Measurements from ENCODE around the gene YY1AP1. TPM values are rescaled to one million over a fixed set of nuclear protein-coding genes. Genes with fewer than 3 reads are reported as not detected.
"Not testable (repeated sequence)": the region's sequence is repeated elsewhere in the genome, so short reads cannot be mapped to it uniquely, and the experiment has no call there.

Gene YY1AP1
- total RNA-seq, 3 donors from 2014 or later: 55.8 to 114 (median 56.7) TPM

DNA sequence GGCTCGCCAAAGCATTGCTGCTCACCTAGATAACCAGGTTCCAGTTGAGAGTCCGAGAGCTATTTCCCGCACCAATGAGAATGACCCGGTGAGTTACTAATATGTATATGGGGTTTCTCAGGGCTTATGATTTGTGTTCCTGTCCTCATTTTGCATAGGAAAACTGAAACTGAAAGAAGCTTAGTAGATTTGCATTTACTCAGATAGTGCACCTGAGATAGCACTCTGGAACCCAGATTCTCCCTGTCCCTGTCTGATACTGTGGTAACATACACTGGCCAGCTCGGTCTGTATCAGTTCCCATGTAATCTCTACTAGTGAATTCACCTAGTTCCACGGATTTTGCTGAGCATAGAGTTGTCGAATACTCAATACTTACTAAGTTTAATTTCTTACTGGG, 28.5 kb upstream of the YY1AP1 start:
- Histone ChIP-seq H3K4me3 (no peak overlapping the region), H3K9me3 (no peaks in the 10 kb centered on the region), H3K4me1 (ENCODE audit: low read depth) (peaks cover 3% of the 10 kb centered on the region), H3K36me3 (ENCODE audit: low read depth) (no peaks in the 10 kb centered on the region)
- ATAC-seq (peak; percentile 64), DNase-seq (peak in 1 of 3 donors; percentile 11)
- TF ChIP-seq, protein P1, sequence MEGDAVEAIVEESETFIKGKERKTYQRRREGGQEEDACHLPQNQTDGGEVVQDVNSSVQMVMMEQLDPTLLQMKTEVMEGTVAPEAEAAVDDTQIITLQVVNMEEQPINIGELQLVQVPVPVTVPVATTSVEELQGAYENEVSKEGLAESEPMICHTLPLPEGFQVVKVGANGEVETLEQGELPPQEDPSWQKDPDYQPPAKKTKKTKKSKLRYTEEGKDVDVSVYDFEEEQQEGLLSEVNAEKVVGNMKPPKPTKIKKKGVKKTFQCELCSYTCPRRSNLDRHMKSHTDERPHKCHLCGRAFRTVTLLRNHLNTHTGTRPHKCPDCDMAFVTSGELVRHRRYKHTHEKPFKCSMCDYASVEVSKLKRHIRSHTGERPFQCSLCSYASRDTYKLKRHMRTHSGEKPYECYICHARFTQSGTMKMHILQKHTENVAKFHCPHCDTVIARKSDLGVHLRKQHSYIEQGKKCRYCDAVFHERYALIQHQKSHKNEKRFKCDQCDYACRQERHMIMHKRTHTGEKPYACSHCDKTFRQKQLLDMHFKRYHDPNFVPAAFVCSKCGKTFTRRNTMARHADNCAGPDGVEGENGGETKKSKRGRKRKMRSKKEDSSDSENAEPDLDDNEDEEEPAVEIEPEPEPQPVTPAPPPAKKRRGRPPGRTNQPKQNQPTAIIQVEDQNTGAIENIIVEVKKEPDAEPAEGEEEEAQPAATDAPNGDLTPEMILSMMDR (IDR thresholded peaks at IDR 0.05): no peak
- intact Hi-C loops (cut with DNase I, micrococcal nuclease): no loop called here

DNA sequence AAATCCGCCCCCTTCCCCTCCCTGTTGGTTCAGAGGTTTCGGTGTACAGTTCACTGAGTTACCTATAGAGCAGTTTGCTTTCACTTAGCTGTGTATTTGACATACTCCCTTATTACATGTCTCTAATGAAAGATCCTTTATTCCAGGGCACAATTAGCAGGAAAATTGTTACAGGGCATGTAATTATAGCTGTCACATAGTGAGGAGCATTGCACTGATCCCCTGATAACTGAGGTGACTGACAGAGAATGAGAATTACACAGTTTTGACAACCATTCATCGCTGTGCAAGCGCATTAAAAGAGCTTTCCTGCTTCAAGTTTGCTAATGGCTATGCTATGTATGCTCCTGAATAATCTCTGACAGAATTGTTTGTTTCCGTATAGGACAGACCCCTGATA, 27.2 kb upstream of the YY1AP1 start:
- TF ChIP-seq, protein P1 (IDR thresholded peaks at IDR 0.05): no peak
- Histone ChIP-seq H3K4me3 (no peak overlapping the region), H3K4me1 (ENCODE audit: low read depth) (peaks cover 3% of the 10 kb centered on the region), H3K9me3 (no peaks in the 10 kb centered on the region), H3K36me3 (ENCODE audit: low read depth) (no peaks in the 10 kb centered on the region)
- intact Hi-C loops (cut with DNase I, micrococcal nuclease): no loop called here
- no peak for ATAC-seq
- no peak for DNase-seq

DNA sequence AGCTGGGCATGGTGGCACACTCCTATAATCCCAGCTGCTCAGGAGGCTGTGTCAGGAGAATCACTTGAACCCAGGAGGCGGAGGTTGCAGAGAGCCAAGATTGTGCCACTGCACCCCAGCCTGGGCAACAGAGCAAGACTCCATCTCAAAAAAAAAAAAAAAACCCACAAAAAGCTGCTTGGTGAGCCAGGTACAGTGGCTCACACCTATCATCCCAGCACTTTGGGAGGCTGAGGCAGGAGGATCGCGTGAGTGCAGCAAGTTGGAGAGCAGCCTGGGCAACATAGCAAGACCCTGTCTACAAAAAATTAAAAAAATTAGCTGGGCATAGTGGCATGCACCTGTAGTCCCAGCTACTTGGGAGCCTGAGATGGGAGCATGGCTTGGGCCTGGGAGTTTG, 26.5 kb upstream of the YY1AP1 start:
- DNase-seq; H3K4me3 ChIP-seq; intact Hi-C loops (cut with DNase I, micrococcal nuclease); ATAC-seq; H3K36me3 ChIP-seq (ENCODE audit: low read depth); H3K9me3 ChIP-seq; H3K4me1 ChIP-seq (ENCODE audit: low read depth): not testable (repeated sequence)

DNA sequence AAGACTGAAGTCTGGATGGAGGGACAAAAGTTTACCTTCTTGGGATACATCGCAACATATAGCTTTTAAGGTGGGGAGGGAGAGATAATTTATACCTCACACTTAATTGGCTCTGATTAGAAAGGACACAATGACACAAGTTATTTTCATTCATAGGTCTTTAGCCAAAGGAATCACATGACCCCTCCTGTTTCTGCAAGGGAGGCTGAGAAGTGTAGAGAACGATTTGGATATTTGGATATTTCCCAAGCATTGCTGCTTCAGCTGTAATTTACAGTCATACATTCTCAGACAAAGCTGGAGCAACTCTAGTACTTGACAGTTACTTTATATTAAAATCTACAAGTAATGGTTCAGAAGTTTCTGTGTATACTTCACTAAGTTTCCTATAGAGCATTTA, 24.5 kb upstream of the YY1AP1 start:
- H3K4me3 ChIP-seq: no peak overlapping the region
- H3K4me1 ChIP-seq (ENCODE audit: low read depth): peaks cover 3% of the 10 kb centered on the region
- no peaks in the 10 kb centered on the region for H3K9me3 ChIP-seq
- intact Hi-C loops (cut with DNase I, micrococcal nuclease): no loop called here
- DNase-seq (no peak), ATAC-seq (no peak)
- TF ChIP-seq, protein P1 (IDR thresholded peaks at IDR 0.05): no peak
- H3K36me3 ChIP-seq (ENCODE audit: low read depth): no peaks in the 10 kb centered on the region

DNA sequence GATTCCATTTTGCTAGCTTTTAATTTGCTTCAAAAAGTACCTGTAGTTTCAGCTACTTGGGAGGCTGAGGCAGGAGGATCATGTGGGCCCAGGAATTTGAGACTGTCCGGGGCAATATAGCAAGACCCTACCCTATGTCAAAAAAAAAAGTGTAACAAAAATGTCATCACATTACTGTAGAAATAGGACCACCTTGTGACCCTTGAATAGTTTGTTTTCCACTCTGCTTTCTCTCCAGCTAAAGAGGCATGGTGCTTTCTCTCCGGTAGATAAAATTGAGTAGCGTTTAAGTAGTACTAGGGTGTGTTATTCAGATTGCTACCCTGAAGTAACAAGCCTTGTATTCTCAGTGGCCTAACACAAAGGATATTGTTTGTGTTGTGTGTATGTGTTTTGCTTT, 24.1 kb upstream of the YY1AP1 start:
- DNase-seq; H3K9me3 ChIP-seq; intact Hi-C loops (cut with DNase I, micrococcal nuclease); H3K4me1 ChIP-seq (ENCODE audit: low read depth); ATAC-seq; H3K36me3 ChIP-seq (ENCODE audit: low read depth); H3K4me3 ChIP-seq: not testable (repeated sequence)

DNA sequence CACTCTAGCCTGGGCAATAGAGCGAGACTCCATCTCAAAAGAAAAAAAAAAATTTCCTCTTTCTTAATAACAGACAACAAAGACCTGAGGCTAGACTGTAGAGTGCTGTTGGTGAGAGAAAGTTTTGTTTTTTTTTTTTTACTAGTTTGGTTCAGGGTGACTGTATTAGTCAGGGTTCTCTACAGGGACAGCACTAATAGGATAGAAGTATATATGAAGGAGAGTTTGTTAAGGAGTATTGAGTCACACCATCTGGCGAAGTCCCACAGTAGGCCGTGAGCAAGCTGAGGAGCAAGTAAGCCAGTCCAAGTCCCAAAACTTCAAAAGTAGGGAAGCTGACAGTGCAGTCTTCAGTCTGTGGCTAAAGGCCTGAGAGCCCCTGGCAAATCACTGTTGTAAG, 22.9 kb upstream of the YY1AP1 start:
- H3K36me3 ChIP-seq (ENCODE audit: low read depth); H3K9me3 ChIP-seq; H3K4me3 ChIP-seq; DNase-seq; ATAC-seq; intact Hi-C loops (cut with DNase I, micrococcal nuclease); H3K4me1 ChIP-seq (ENCODE audit: low read depth): not testable (repeated sequence)

DNA sequence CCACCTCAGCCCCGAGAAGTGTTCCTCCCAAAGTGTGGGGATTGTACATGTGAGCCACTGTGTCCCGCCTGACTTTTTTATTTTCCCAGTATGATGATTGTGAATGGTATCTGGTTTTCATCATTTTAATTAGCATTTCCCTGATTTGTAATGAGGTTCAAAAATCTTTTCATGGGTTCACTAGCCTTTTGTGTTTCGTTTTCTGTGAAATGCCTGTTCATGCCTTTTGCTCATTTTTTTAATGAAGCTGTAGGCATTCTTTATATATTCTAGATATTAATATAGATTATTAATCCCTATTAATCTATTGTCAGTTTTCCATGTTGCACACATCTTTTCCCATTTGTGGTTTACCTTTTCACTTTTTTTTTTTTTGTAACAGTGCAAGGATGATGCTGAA, 20.8 kb upstream of the YY1AP1 start:
- H3K4me1 ChIP-seq (ENCODE audit: low read depth): peaks cover 3% of the 10 kb centered on the region
- intact Hi-C loops (cut with DNase I, micrococcal nuclease): no loop called here

More for the DNA sequence above, 20.8 kb upstream of the YY1AP1 start:
- Histone ChIP-seq H3K36me3 (ENCODE audit: low read depth) (no peaks in the 10 kb centered on the region), H3K4me3 (no peak overlapping the region), H3K9me3 (no peaks in the 10 kb centered on the region)
- no peak for DNase-seq
- no peak for ATAC-seq
- TF ChIP-seq, protein P1 (IDR thresholded peaks at IDR 0.05): no peak

All from mucosa of descending colon (tissue), 3 donors.